ENCODE results near the gene CMC4.
A peak's percentile ranks its signal among the peaks of the same experiment; 100 is the strongest.

The CMC4 gene

GRCh38 chrX:155026420-155026726 is 44.6 kb downstream of the CMC4 start:
- peak overlapping the region; percentile 84 for H3K27ac ChIP-seq (ENCODE audit: low read length)
- no peaks in the 10 kb centered on the region for H3K27me3 ChIP-seq (ENCODE audit: low read depth, low read length)
- H3K4me3 ChIP-seq (ENCODE audit: low read depth in 1 of 2, low read length in 2 of 2) = peak overlapping the region; percentile 48 to 69

GRCh38 chrX:155023907-155024833 is 46.8 kb downstream of the CMC4 start:
- H3K27ac ChIP-seq (ENCODE audit: low read length) = no peak overlapping the region
- H3K9me3 ChIP-seq (ENCODE audit: control insufficient read depth in 1 of 2, low read length in 2 of 2) = no peaks in the 10 kb centered on the region
- H3K4me3 ChIP-seq (ENCODE audit: low read depth in 1 of 2, low read length in 2 of 2) = no peak overlapping the region
- H3K27me3 ChIP-seq (ENCODE audit: low read depth, low read length) = no peaks in the 10 kb centered on the region
- no peaks in the 10 kb centered on the region for H3K4me1 ChIP-seq (ENCODE audit: control insufficient read depth in 1 of 2, insufficient read depth in 2 of 2, low read length in 2 of 2)
- peaks cover 0 to 5% of the 10 kb centered on the region in 2 donors for H3K36me3 ChIP-seq (ENCODE audit: control insufficient read depth in 1 of 2, insufficient read depth in 2 of 2, low read length in 2 of 2)

More at GRCh38 chrX:155026420-155026726, 44.6 kb downstream of the CMC4 start:
- H3K36me3 ChIP-seq (ENCODE audit: control insufficient read depth in 1 of 2, insufficient read depth in 2 of 2, low read length in 2 of 2) = peaks cover 0 to 5% of the 10 kb centered on the region in 2 donors
- no peaks in the 10 kb centered on the region for H3K4me1 ChIP-seq (ENCODE audit: control insufficient read depth in 1 of 2, insufficient read depth in 2 of 2, low read length in 2 of 2)
- no peaks in the 10 kb centered on the region for H3K9me3 ChIP-seq (ENCODE audit: control insufficient read depth in 1 of 2, low read length in 2 of 2)

GRCh38 chrX:155022585-155022984 is 48.4 kb downstream of the CMC4 start, which contains the start of gene F8:
F8 (minus strand) TSS chrX:155022723; CDS start chrX:155022552, 171 bp downstream.
- no peak within 1 kb of the TSS for H3K27ac ChIP-seq (ENCODE audit: low read length)
- no peaks in the 10 kb centered on the region for H3K27me3 ChIP-seq (ENCODE audit: low read depth, low read length)
- H3K9me3 ChIP-seq (ENCODE audit: control insufficient read depth in 1 of 2, low read length in 2 of 2) = no peaks in the 10 kb centered on the region
- H3K4me1 ChIP-seq (ENCODE audit: control insufficient read depth in 1 of 2, insufficient read depth in 2 of 2, low read length in 2 of 2) = no peaks in the 10 kb centered on the region
- peaks cover 0 to 5% of the 10 kb centered on the region in 2 donors for H3K36me3 ChIP-seq (ENCODE audit: control insufficient read depth in 1 of 2, insufficient read depth in 2 of 2, low read length in 2 of 2)
- no peak within 1 kb of the TSS for H3K4me3 ChIP-seq (ENCODE audit: low read depth in 1 of 2, low read length in 2 of 2)

- Histone ChIP-seq H3K27me3 (ENCODE audit: low read depth, low read length) (no peaks in the 10 kb centered on the region), H3K9me3 (ENCODE audit: control insufficient read depth in 1 of 2, low read length in 2 of 2) (no peaks in the 10 kb centered on the region), H3K4me3 (ENCODE audit: low read depth in 1 of 2, low read length in 2 of 2) (no peak overlapping the region), H3K27ac (ENCODE audit: low read length) (no peak overlapping the region), H3K4me1 (ENCODE audit: control insufficient read depth in 1 of 2, insufficient read depth in 2 of 2, low read length in 2 of 2) (no peaks in the 10 kb centered on the region), H3K36me3 (ENCODE audit: control insufficient read depth in 1 of 2, insufficient read depth in 2 of 2, low read length in 2 of 2) (no peaks in the 10 kb centered on the region)
Observed at GRCh38 chrX:155020591-155020990, 50.3 kb downstream of the CMC4 start.
